ENCODE results near the gene FHOD3.

The FHOD3 gene

DNA sequence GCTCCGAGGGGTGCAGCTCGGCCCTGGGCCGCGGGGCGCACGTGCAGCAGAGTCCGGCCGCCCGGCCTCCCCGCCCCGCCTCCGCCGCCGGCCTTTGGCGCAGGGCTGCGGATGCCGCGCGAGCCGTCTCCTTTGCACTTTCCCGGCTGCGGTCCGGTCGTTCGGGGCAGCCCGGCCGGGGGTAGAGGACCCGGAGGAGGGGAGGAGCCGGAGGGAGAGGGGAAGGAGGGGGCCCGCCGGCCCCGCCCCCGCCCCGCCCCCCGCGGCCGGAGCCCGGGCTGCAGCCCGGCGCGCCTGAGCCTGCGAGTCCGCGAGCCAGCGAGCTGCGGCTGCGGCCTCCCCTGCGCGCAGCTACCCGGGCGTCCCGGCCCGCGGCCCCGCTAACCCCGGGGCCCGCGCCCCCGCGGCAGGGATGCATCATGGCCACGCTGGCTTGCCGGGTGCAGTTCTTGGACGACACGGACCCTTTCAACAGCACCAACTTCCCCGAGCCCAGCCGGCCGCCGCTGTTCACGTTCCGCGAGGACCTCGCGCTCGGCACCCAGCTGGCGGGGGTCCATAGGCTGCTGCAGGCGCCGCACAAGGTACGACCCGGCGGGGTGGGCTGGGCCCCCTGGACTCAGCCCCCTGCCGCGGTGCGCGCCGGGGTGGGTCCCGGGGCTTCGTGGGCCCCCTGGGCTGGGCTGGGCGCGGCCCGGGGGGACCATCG lies at the start of gene FHOD3:
Gene FHOD3 (plus strand): TSS at position 297 of the 709 bp plus-strand sequence. CDS start 123 bp downstream, at position 420.
- DNase-seq, result peak; percentile 46

DNA sequence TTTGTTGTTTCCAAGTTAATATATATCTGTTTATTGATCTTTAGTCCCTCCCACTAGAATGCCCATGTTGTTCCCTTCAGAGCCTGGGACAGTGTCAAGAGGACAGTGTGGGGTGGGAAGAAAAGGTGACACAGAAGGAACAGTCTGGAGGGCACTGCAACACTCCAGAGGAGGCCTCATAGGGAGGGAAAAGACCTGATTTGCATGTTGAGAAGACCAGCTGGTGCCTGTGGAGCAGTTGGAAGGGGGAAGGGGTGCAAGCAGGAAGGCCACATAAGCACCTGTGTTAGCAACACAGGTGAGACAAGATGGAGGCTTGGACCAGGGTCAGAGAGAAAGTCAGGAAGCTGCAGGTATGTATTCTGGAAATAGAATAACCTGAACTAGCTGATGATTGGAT lies 48.1 kb upstream of the FHOD3 start:
- no peak for DNase-seq

DNA sequence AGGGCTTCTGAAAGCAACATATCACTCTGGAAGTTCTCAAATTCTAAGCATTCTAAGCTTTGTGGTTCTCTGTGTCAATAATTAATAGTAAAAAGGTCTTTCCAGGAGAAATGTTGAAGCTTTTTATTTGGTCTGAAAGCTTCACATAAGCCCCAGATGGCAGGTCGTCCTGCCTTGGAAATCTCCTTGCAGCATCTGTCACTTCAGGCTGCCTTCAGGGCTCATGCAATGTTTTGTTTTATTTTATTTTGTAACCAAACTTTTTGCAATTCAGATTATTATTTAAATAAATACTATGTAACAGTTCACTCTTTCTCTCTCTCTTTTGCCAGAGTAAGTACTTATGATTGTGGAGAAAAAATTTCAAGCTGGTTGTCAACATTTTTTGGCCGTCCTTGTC lies 46.7 kb upstream of the FHOD3 start:
- no peak for DNase-seq

DNA sequence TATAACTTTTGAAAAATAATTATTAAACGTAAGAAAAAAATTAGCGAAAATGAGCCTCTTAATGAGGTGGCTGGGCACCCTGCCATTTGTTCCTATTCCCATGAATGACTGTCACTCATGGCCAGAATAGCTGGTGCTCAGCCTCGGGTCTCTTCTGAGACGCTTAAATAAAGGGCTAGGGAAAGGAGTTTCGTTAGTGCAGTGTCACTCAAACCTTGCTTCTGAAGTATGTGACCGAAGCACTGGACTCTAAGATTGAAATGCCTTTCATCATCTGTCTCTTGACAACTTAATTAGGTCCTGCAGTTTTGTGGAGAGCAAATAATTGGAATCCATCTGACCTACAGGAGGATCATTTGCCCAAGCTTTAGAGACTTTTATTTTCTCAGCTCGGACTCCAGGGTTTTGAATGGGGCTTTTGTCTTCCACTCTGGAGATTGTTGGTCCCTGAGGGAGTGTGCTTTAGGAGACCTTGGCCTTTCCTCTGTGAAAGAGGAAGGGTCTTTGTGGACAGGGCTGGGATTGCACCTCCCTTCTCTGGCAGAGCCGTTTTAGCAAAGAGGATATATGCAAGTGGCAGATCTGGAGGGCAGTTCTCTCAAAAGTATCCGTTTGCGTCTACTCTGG lies 42.3 kb upstream of the FHOD3 start:
- no peak for DNase-seq

DNA sequence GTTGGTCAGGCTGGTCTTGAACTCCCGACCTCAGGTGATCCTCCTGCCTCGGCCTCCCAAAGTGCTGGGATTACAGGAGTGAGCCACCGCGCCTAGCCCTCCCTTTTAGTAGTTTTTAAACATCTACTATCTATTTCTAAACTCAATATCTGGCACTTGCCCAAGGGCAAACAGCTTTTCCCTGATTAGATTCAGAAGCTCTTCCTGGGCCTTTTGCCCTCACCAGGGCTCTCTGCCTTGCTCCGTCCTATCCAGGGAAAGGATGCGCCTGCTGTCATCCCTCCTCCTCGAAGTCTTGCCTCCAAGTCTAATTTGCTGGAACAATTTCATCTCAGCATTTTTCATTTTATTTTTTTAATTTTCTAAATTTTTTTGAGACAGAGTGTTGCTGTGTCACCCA lies 41.4 kb upstream of the FHOD3 start:
- DNase-seq, result no peak

DNA sequence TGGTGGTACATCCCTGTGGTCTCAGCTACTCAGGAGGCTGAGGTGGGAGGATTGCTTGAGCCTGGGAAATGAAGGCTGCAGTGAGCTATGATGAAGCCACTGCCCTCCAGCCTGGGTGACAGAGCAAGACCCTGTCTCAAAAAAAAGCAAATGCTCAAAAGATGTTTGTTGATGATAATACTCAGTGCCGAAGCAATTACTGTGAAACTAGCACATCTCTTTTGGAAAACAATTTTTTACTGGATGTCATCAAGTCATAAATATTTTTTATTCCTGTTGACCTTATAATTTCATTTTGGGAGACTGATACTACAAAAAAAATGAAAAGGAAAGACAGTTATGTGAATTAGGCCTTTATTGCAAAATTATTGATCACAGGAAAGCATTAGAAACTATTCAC lies 34.5 kb upstream of the FHOD3 start:
- DNase-seq, result no peak

DNA sequence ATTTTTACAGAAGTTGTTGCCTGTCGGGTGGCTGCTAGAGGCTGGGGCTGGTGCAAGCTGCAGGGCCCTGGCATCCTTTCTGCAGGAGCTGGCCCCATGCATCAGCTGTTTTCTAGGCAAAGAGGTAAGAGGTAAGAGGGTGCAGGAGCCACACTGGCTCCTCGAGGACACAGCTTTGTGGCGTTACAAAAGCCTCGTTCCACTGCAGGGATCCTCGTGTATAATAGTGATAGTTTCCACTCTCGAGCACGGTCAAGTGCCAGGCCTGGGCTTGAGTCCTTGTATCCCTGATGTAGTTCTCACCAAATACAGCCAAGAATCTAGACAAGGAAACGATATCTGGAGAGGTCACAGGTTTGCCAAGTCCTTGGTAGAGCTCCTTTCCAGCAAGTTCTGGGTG lies 33.2 kb upstream of the FHOD3 start:
- DNase-seq, result no peak

DNA sequence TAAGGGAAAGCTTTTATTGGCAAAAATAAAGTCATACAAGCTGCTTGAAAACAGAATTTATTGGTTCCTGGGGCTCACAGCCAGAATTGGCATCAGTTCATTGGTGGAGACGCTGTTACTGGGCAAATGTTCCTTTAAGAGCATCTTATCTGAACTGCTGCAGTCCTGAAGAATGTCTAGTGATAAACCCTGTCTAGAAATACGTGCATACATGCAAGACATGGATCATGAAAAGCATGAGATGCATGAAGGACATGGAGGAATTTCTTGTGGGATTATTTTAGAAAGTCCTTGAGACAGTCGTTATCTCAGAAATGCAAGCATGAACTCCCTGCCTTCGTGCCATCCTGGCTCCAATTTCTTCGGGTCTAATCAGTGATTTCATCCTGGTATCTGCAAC lies 32.5 kb upstream of the FHOD3 start:
- DNase-seq, result no peak

DNA sequence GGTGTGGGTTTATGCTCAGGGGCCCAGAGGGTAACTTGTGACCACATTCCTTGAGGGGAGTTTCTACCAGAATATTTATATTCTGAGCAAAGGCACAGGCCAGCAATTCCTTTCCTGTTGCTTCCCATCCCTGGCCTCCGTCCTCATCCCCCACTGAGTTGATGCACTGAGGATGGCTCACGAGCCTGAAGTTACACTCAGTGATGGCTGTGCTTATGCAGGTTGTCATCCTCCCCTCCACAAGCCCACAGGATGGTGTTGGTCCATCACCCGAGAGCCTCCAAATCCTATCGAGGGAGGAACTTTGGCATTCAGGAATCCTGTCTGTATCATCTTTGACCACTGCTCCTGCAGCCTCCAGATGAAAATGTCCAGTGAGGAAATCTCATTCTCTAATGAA lies 28.4 kb upstream of the FHOD3 start:
- DNase-seq, result no peak

DNA sequence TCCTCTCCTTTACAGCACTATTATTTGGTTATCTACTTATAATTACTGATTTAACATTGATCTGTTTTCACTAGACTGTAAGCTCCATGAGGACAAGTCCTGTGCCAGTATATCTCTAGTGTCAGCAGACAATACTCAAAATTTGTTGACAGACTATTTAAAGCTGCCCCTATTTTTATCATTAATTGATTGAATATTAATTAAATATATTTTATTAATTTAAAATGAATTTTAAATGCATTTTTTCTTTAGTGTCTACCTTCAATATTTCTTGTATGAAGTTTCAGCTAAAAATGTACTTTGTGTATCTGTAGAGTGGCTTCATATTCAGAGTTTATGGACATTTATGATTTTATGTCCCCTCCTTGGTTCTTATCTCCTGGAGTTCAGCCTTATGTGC lies 26.4 kb upstream of the FHOD3 start:
- no peak for DNase-seq

DNA sequence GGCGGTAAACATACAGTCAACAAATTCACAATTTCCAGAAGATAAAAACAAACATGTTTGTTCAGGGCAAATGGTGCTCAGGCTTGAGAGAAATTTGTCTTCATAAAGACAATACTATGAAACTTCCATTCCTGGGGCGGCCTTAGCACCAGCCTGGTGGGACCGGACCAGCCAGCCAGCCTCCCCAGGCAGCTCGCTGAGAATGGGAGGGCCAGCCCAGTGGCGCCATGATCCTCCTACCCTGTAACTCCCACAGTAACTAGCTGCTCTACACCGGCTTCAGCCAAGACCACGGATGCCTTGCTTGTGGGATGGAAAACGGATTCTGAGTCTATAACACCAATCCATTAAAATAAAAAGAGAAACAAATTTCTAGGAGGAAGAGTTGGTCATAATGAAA lies 24.2 kb upstream of the FHOD3 start:
- no peak for DNase-seq

DNA sequence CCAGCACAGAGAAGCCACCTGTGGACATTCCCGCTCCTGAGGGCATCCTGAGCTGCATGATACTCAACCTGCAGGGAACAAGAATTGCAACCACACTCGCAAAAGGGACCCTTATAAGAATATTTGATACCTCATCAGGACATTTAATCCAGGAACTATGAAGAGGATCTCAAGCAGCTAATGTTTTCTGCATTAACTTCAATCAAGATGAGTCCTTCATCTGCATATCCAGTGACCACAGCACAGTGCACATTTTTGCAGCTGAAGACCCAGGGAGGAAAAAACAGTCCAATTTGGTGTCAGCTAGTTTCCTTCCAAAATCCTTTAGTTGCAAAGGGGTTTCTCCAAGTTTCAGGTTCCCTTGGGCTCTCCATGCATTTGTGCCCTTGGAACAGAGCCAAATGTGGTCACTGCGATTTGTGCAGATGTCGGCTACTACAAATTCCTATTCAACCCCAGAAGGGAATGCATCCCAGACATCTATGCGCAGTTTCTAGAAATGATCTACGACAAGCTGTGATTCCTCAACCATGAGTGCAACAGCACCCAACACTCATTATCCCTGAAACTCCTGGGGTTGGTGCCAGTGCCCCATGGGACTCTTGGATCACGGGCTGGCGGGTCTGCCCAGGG lies 23.3 kb upstream of the FHOD3 start:
- DNase-seq, result no peak

DNA sequence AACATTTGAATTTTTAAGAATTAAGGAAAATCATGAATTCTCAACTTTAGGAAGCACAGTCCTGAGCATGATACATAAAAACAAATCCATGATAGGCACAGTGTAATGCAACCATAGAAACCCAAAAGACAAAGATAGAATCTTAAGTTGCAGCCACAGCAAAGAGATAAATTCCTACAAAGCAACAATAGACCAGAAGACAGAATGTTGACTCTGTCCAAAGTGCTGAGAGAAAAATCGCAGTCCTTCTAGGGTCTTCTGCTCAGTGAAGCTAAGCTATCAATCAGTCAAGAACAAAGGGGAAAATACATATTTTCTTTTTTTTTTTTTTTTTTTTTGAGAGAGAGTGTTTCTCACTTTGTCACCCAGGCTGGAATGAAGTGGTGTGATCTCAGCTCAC lies 22.0 kb upstream of the FHOD3 start:
- DNase-seq, result no peak

DNA sequence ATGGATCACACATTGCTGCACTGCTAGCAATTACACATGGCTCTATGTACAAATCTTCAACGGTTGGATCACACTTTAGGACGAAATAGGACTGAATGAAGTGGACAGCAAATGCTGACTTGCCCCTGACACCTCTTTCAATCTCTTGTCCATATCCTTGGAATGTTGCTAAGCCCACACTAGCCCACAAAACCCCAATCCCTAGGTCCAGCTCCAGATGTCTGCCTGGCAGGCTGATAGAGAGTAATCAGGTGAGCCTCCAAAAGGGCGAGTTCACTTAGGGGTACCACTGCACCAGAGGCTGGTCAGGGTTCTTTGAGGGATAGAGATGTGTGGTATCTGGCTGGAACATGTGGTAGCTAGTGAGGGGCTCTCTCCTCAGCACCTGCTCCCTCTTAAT lies 18.5 kb upstream of the FHOD3 start:
- DNase-seq, result no peak

DNA sequence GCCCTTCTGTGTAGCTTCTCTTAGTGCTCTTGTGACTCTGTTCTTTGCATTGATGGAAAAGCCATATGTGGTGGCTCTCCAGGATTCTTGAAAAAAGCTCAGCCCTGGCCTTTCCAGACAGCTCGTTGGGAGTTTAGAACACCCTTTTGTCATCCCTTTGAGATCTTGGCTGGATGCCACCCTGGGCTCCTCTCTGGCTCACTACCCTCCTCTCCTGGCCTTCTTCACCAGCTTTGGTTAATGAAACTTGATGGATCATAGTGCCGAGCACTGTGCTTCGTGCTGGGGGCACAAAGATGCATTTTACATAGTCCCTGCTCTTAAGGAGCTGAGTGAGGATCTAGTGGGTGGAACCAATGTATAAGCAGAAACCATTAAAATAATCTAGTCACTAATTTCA lies 15.6 kb upstream of the FHOD3 start:
- no peak for DNase-seq

DNA sequence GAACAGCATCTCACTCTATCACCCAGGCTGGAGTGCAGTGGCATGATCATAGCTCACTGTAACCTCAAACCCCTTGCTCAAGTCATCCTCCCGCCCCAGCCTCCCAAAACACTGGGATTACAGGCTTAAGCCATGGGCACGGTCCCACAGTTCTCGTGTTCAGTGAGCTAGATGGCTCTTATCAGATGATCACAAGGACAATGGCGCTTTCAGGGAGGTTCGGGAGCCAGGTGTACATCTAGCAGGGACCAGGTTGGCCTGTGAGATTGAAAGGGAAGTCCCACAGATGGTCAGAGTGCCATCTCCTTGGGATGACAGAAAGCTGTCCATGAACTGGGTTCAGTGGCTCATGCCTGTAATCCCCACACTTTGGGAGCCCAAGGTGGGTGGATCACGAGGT lies 14.1 kb upstream of the FHOD3 start:
- no peak for DNase-seq

DNA sequence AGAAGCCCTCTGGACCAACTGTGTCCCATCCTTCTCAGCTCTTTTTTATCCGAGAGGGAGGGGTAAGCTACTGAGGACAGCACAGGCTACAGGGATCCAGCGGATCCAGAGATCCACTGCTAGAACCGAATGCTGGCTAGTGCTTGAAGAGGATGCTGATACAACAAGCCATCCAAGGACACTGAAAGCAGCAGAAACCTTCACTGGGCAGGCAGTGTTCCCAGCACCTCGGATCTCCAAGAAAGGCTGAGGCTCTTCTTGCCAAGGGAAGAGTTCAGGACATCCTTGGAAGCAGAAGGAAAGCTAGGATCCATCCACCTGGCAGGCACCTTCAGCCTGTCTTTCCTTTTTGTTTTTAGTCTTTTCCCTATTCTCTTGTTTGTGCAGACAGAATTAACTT lies 13.2 kb upstream of the FHOD3 start:
- no peak for DNase-seq

DNA sequence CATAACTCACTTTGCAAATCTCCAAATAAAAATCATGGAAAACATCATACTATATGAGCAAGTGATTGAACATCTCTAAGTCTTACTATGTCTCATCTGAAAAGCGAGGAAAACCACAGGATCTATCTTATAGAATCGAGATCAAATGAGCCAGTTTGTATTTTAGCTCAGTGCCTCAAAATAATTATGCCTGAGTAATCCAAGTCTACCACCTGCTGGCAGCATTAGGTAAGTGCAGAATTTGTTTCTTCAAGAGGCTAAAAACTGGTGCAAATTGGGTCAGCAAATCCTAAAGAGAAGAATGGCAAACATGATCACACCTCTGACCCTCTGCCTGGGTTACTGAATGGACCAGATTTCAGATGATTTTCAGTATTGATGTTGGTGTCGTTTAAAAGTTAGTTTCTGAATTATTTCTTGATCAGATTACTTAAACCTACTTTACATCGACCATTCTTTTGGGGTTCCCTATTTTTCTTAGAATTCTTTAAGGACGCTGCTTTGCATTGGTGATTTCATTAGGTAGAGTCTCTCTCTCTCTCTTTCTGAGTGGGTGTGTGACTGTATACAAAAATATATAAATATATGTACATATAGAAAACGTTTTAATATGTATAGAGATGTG lies 12.7 kb upstream of the FHOD3 start:
- peak; percentile 78 for DNase-seq

DNA sequence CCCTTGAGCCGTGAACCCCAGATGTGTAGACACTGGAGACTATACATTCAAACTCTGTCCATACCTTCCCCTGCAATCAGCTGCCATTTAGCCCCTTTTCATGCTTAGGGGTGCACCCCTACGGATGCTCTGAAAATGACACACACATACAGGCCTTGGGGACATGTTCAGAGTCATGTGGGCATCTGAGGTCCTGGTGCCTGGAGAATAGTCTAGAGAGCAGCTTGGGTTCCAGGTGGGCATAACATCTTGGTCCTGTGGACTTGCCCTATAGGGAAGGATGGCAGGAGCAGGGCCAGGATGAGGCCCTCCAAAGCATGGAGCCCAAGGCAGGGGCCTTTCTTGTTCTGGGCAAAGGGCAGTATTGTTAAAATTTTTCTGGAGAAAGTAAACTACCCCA lies 9.9 kb upstream of the FHOD3 start:
- DNase-seq, result no peak

DNA sequence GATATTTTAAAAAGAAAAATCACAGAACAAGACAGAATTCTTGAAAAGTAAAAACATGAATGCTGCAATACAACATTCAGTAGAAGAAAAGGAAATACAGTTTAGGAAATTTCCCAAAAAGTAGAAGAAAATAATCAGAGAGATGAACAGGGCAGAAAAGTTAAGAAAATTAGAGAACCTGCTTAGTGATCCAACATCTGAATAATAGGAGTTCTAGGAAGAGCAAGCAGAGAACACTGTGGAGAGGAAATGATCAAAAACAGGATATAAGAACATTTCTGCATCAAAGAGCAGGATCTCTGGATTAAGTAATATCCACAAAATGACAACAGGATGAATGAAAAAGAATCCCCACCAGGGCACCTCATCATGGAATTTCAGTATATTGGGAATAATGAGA lies 8.8 kb upstream of the FHOD3 start:
- DNase-seq, result no peak

DNA sequence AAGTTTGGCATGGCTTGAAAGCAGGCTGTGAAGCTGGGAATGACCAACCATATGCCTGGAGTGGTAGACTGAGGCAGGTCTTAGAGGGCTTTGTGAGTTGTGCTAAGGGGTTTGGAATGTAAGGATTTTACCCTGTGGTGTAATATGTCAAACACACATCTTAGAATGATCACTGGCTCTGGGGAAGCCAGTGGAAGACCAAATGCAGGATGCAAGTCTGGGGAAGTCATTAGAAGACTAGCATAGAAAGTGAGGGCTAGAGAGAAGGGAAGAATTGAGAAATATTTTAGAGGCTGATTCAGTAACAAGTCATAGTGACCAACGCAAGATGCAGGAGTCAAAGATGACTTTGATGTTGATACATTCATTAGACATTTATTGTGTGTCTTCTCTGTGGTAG lies 3.5 kb upstream of the FHOD3 start:
- no peak for DNase-seq

DNA sequence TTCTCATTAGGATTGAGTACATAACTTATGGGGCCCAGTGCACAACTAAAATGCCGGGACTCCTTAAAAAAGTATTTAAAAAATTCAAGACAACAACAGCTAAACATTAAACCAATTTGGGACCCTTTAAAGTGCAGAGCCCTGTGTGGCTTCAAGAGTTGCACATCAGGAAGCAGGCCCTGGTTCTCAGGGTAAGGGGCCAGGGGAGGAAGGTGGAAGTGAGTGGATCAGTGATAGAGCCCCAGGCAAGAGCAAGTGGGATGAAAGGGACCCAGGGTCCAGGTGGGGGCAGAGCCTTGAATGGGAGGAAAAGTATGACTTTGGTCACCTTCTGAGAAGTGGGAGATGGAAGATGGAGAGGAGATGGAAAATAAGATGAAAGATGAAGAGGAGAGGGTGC lies 2.3 kb upstream of the FHOD3 start:
- no peak for DNase-seq

DNA sequence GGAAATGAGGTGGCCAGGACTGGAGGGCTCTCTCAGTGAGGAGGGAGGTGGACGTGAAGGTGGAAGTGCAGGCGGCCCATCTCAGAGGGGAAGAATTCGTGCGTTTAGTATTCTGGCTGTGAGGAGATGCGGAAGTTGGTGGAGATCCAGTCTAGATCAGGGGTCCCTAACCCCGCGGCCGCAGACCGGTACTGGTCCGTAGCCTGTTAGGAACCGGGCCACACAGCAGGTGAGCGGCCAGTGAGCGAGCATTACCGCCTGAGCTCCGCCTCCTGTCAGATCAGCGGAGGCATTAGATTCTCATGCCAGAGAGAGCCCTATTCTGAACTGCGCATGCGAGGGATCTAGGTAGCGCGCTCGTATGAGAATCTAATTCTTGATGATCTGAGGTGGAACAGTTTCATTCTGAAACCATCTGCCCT lies 1.6 kb upstream of the FHOD3 start:
- DNase-seq, result no peak

All from midbrain (tissue), 1 donor.